Head of caudate nucleus (tissue), 42 donors: ENCODE data around the gene COL6A3.
A peak's percentile ranks its signal among the peaks of the same experiment; 100 is the strongest.
"Not testable (repeated sequence)": the region's sequence is repeated elsewhere in the genome, so short reads cannot be mapped to it uniquely, and the experiment has no call there.

Experiments used
- DNase-seq, 42 donors: peaks; one replicate each; pipeline versions ENCODE4 v3.0.0 to v3.0.0-alpha.2; 2020 to 2021; ENCODE audit warnings: mixed read lengths in 7 of 42
- intact Hi-C: fragments of 100-400 bp; cut with DNase I; formaldehyde crosslinking; loops from one replicate; pipeline ENCODE4 v1.15.0; 2022

The COL6A3 gene

DNA sequence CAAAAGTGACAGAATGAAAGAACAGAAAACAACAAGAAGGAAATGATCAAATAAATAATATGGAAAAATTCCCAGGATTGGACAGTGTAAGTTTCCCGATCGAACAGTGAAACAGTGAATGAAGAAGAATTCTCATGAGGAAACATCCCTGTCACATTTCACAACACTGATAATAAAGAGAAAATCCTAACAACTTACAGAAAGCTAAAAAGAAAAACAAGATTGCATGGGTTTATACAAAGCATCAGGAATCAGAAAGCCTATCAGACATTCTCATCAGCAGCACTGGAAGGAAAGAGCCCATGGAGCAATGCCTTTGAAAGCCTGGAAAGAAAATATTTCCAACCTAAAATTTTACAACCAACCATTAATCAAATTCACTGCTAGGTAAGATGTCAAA is 9.9 kb upstream of the COL6A3 start:
- intact Hi-C loops = no loop called here
- DNase-seq = no peak

DNA sequence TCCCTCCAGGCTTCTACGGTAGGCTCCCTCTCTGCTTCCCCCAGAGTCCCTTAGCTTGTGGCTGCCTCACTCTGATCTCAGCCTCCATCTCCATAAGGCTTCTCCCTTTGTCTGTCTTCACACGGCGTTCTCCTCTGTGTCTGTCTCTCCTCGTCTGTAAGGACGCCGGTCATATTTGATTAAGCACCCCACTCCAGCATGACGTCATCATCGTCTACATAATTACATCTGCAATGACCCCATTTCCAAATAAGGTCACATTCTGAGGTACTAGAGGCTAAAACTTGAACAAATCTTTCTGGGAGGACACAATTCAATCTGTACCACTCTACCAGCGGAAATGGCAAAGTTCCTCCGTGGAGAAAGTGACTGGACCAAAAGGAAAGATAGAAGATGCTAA is 8.3 kb upstream of the COL6A3 start:
- no peak for DNase-seq
- intact Hi-C loops = no loop called here

DNA sequence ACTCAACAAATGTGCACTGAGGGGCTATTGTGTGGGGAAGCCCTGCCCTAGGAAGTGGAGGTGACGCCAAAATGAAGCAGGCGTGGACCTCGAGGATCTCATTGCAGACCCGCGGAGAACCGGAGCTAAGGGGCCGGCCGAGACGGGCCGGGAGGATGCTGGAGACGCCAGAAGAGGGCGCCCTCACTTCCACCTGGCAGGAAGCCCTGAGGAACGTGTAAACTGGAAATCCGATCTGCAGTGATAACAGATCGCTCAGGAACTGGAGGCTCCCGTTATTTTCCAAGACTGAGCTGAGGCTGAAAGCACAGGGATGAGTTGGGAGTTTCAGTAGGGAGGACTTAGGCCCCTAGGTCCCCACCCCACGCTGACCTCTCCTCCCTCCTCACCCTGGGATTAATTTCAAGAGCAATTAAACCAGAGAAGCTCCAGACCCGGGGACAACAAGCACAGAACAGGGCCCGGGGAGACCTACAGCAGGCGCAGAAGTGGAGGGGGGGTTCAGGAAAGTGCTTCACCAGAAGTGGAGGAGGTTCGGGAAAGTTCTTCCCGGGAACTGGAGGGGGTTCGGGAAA is 7.7 kb upstream of the COL6A3 start:
- intact Hi-C loops = no loop called here
- peak; percentile 18 to 87 (median 69) for DNase-seq

DNA sequence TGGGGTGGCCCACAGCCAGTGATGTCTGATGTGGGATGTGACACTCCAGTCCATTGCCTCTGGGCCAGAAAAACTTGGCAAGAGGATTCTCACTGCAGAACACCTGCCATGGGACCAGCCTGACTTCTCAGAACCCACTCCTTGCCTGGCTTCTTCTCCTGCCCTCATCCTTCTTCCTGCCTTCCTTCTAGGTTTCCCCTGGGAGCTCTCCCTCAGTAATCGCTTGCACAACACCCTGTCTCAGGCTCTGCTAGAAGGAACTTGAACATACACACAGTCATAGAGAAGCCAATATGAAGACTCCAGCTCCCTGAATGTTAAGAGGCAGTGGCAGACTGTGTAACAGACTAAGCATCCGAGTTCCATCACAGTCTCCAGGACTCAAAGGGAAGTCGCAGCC is 4.3 kb upstream of the COL6A3 start:
- intact Hi-C loops = no loop called here
- peak in 1 of 42 donors; percentile 13 for DNase-seq

DNA sequence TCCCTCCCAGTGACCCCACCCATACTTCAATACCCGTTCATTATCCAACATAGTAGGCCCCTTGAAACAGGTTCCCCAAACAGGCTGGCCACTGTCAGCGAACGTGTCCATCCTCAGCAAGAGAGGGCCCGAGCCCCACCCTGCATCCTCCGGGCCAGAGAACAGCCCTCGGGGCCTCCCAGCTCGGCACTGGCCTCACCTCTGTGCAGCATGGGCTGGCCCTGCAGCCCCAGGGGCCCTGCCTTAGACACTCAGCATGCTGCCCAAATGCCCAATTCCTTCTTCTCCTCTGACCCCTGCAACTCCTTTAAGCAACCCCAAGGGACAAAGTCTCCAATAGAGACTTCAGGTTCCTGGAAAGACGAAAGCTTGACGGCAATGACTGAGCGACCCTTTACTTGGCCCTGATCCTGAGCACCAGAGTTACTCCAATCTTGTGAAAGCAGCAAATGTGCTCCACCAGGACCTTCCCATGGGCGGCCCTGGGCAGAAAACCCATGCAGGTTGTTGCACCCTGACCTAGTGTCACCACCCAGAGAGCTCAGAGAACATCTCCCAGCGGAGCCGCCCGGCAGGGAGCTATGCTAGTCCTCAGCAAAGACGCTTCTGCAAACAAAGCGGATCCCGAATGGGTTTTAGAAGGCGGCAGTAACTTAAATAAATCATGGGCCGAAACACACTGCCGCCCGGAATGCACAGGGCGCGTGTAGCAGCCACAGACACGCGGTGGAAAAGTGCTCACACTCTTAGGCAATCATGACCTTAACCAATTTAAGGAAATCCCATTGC is 782 bp downstream of the COL6A3 start:
- intact Hi-C loops = no loop called here
- no peak for DNase-seq

DNA sequence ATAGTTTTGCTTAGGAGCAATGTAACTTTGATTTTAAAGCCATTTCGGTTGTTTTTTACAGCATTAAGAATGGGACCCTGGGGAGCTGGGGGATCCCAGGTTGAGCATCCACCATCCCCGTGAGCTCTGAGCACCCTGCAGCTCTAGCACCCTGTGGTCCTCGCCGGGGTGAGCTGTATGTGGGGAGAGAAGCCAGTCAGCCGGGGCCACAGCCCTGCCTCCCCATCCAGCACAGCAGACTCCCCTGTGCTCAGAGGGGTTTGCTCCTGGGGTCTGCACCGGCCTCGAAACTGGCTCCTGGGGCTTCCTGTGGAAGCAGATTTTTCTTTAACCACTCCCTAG is 1.3 kb downstream of the COL6A3 start:
- intact Hi-C loops = no loop called here
- DNase-seq = no peak

DNA sequence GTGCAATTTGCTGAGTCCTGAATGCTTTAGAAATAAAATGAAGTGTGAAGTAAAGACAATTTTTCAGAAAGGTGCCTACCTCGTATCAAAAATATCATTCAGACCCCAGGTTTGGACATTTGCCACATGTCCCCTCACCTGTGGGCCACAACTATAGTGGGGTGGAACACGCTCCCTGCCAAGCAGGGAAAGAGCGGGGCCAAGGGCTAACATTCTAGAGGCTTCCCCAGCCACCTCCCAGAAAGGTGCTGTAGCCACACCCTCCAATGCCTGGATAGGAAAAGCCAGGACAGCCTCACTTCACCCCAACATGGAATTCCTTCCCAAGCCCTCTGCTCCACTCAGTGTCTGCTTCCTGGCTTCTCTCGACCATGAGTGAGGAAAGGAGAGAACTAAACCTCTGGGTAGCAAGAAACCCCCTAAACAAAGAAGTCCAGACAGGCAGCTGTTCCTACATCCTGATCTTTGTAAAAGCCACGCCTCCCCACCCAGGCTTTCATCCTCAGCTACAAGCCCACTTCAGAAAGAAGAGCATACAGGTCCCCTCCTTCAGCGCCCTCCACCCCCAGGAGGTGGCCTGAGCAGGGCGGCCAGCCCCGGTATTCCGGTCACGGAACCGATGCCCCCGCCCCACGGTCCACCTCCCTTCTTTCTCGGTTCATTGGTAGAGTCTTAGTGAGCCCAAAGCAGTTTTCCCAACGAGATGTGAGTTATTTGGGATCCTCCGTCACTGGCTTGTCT is 2.1 kb downstream of the COL6A3 start:
- DNase-seq = no peak
- intact Hi-C loops = no loop called here

DNA sequence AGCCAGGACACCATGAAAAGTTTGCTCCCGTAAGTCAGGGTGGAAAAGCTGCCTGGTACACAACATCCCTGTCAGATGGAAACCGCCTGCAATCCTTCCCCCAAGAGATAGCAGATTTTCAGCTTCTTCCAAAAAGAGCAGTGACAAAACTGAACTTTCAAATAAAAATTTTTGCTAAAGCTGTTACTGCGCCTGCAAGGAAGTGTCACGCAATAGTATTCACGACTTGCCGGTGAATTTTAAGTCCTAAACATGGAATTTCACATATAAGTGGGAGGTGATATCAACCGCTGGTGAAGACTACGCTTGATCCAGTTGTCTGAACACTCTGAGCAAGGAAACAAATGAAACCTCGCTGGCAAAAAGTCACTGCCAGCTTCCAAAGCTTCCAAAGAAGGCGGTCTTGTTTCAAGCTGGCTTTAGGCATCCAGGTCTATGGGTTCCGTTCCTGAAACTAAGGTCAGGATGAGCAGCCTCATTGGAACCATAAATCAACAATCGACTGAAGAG is 2.8 kb downstream of the COL6A3 start:
- DNase-seq = no peak
- intact Hi-C loops = no loop called here

DNA sequence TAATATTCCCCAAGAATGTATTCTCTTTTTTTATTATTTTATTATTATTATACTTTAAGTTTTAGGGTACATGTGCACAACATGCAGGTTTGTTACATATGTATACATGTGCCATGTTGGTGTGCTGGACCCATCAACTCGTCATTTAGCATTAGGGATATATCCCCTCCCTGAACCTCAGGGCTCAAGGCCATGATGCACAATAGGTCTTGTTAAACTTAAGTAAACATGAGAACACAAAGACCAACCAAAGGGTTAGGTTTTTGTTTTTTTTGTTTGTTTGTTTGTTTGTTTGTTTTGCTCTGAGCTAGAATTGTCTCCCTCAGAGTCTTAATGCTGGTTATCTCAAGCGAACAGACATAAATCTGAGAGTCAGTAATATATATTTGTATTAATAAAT is 4.7 kb downstream of the COL6A3 start:
- intact Hi-C loops, DNase-seq: not testable (repeated sequence)

DNA sequence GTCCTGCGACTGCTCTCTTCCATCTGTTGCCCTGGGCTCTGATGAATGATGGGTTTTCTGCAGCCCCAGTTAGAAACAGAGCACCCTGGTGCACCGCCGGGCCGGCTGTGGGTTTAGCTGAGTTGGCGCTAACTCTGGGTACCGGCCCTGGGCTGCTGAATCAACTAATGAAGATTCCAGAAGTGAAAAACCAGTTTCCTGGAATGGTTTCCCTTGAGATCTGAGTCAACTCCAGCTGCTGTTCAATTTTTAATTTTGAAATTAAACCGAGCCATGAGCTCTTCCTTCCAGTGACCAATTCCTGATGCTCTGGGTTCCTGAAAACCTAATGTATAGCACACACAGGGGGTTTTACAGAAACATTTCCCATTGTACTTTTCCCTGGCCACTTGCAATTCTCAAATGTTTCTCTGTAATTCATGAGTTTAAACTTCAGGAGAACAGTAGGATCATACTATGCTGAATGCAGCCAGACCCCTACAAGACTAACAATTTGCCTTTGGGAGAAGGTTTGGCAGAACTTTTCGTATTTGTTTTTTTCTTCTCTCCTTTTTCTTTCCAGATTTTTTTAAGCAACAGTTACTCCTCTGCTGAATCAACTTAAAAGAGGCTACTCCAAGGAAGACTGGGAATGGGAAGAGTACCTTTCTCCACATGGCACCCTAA is 5.5 kb downstream of the COL6A3 start:
- intact Hi-C loops = no loop called here
- DNase-seq = no peak

DNA sequence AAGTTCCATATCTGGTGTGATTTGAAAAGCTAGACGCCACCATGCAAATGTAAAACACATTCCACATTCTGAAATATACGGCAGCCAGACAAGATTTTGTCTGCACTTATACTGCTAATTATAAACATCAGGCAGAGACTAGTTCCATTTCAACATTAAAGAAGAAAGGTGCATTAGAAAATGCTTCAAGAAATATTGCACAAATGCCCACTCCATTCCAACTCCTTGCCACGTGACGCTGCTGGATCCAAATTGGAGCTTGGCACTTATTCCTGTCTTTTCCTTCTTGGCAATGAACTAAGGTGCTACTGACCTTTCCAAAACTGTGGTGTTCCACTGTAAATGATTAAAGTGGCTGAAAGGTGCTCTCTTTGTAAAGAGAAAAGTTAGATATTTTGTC is 6.3 kb downstream of the COL6A3 start:
- intact Hi-C loops = no loop called here
- no peak for DNase-seq

DNA sequence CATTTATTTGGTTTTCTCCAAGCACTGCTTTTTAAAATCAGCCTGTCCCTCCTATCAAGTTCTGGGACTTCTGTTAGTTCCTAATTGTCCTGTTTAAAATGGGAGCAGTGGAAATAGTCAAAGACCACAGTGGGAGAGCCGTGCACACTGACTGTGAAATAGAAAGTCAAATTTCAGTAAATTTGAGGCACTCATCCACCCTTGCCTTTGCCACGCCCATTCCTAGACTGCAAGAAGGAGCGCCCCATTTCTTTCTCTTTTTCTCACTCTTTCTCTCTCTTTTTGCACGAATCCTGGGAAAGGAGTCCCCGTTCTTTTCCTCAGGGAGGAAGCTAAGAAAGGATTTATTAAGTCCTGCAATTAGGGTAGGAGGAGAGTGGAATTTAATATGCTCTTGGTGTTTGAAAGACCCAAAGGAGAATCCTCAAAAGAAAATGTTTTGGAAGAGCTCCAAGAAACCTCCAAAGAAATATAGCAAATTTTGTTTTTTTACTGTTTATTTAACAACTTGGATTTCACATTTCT is 7.5 kb downstream of the COL6A3 start:
- DNase-seq = no peak
- intact Hi-C loops = no loop called here

DNA sequence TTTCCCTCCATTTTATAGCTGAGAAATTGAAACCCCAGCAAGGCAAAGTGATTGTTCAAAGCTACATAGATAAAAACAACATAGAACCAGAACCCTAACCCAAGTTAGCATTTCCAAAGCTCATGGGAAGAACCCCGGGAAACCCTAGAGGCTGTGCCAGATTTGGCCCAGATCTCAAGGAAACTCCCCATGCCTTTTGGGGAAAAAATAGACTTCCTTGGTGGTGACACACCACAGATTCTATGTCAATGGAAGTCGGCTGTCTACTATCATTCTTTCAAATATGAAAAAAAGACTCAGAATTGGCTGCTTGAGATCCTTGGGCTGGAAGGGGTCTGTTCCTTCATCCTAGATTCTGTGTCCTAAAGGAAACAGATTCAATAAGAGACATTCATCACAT is 8.4 kb downstream of the COL6A3 start:
- intact Hi-C loops = no loop called here

DNA sequence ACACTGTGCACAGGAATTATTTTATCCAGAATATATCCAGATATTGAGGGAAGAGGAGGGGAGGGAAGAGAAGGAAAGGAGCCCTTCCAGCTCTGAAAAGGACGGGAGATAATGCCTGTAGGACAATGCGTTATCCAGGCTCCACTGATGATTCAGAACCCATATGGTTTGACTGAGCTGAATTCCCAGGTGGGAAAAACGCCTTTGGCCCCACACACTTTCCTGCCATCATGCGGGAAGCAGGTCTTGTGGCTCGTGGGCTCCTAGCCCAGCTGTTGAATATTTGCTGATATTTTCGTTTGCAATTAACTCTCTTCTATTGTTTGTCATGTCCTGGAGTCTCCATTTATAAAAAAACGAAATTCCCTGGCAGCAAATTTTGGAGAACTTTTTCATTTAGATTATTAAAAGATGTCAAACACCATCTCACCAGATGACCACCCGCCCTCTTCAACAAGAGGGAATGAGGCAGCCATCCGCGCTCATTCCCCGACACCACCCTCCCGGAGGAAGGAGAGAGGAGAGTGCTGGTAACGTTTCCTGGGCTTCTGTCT is 8.9 kb downstream of the COL6A3 start:
- intact Hi-C loops = no loop called here
- DNase-seq = no peak

More for the DNA sequence above, 8.4 kb downstream of the COL6A3 start:
- DNase-seq = no peak

DNA sequence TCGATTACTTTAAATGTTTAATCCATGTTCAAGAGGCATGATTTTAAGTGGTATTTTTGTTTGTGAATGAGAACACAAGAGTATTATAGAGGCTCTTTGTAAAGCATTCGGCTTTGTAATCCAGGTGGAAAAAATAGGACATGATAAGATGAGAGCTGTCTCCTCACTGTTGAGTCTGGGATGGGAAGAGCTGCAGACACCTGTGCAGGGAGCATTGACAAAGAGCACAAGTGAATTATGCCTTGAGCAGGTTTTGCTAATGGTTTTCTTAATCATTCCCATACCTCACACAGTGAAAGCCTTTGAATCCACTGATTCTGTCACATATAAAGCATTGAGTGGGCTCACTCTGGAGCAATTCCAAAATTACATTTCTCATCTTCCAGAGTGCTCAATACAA is 9.6 kb downstream of the COL6A3 start:
- peak in 6 of 42 donors; percentile 7 to 42 (median 16) for DNase-seq
- intact Hi-C loops = no loop called here

DNA sequence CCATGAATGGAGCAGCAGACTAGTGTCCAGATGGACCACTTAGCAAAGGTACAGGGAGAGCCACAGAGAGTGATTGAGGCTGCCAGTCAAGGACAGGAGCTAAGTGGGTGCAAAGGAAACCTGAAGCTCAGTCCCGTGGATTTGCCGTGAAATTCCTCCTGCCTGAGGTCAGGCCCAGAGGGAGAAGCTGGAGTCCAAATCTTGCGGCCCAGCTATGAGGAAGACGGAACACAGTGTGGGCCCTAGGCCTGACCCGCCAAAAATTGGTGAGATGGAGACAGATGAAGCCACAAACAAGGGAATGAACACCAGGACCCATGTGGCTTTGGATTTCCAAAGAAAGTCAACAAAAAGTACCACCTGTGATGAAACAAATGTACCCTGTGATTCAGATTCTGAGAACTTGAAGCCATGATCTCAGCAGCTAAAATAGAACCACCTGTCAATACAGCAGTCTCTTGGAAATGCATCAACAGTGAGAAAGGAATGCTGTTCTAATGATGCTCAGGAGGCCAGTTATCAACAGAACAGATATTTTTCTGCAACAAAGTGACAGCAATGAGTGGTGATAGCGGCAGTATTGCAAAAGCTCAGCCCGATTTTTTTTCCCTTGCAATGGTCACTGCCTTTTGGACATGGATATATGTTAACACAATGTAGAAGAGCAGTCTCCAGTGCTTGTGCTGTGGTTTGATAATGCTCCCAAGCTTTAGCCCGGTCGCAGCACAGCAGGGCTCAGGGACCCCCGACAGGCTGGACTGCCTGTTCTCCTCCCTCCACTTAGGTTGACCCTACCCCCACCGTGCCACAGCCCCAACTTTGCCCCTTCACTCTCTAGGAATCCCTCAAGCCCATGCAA is 10.7 kb downstream of the COL6A3 start:
- intact Hi-C loops = no loop called here

DNA sequence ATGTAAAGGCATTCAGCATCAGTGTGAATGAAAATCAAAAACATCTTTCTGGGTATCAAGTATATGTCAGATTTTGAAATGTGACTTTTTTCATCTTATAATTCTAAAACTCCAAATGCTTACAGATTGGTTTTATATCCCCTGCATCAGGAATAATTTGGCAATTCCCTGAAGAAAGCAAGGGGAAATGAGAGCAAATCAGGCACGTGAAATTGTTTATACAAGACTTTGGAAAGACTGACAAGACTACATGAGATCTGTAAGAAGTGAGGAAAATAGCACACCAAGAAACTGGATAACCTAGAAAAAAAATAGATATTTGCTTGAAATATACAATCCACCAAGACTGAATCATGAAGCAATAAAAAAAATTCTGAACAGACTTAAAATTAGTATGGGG is 13.8 kb downstream of the COL6A3 start:
- intact Hi-C loops = no loop called here
- no peak for DNase-seq

More for the DNA sequence above, 10.7 kb downstream of the COL6A3 start:
- no peak for DNase-seq

DNA sequence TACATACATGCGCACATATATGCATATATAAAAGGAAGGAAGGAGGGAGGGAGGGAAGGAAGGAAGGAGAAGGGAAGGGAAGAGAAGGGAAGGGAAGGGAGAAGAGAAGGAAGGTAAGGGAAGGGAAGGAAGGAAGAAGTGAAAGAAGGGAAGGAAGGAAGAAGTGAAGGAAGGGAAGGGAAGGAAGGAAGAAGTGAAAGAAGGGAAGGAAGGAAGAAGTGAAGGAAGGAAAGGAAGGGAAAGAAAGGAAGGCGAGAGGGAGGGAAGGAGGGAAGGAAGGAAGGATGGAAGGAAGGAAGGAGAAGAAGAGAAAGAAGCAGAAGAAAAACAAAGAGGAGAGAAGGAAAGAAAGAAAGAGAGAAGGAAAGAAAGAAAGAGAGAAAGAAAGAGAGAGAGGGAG is 16.9 kb downstream of the COL6A3 start:
- no peak for DNase-seq
- intact Hi-C loops = no loop called here
